ENCODE results near the gene CBLN3. TPM values are rescaled to one million over a fixed set of nuclear protein-coding genes. Genes with fewer than 3 reads are reported as not detected.

The CBLN3 gene
- total RNA-seq, 4 donors from 2014 or later = 0.16 to 0.36 (median 0.24) TPM; not detected in 1

DNA sequence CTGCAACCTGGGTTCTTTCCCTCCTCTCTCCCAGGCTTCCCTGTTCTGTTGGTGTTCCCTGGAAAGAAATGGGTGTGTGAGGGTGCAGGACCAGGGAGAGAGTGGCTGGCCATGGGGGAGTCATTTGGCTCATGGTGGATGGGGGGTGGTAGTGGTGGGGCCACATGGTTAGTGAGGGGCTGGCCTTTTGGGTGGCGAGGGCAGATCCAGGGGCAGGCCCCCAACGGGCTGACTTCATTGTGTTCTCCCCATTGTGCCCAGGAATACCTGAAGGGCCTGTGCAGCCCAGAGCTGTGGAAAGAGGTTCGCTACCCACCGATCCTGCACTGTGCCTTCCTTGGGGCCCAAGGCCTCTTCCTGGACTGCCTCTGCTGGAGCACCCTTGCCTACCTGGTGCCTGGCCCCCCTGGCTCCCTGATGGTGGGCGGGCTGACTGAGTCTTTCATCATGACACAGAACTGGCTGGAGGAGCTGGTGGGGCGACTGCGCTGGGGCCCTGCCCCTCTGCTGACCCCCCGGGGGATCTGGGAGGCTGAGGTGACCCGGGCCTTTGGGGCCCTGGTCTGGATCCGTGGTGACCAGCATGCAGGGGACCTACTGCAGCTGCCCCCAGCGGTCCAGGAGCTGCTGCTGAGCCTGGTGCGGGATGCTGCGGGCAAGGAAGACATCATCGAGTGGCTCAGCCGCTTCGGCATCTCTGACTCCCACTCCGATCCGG, 21.7 kb downstream of the CBLN3 start:
- H3K4me3 ChIP-seq = no peak overlapping the region
- ATAC-seq = no peak

DNA sequence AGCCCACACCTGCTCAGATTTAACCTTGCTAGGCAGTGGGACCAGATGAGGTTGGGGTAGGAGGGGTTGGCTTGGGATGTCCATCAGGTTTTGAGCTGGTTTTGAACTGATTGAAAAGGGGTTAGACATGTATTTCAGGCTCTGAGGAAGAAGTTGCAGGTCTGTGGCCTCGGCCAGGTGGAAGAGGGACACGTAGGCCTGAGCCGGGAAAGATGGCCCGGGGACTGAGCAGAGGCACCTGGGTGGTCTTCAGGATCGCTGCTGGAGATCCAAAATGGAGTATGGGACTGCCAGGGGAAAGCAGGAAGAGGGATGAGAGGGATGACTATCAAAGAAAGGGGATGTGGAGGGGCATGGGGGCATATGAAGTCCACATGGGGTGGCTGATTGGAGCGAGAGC, 23.1 kb downstream of the CBLN3 start:
- no peaks in the 10 kb centered on the region for H3K36me3 ChIP-seq
- in situ Hi-C loops (cut with MboI; ENCODE audit: low sequenced_read_pairs in 4 of 4) (no loop called here), intact Hi-C loops (cut with DNase I; ENCODE audit: low total_unique reads) (no loop called here)
- H3K27ac ChIP-seq = no peak overlapping the region
- no peak for TF ChIP-seq POLR2A (IDR thresholded peaks at IDR 0.05)
- TF ChIP-seq, protein P1, sequence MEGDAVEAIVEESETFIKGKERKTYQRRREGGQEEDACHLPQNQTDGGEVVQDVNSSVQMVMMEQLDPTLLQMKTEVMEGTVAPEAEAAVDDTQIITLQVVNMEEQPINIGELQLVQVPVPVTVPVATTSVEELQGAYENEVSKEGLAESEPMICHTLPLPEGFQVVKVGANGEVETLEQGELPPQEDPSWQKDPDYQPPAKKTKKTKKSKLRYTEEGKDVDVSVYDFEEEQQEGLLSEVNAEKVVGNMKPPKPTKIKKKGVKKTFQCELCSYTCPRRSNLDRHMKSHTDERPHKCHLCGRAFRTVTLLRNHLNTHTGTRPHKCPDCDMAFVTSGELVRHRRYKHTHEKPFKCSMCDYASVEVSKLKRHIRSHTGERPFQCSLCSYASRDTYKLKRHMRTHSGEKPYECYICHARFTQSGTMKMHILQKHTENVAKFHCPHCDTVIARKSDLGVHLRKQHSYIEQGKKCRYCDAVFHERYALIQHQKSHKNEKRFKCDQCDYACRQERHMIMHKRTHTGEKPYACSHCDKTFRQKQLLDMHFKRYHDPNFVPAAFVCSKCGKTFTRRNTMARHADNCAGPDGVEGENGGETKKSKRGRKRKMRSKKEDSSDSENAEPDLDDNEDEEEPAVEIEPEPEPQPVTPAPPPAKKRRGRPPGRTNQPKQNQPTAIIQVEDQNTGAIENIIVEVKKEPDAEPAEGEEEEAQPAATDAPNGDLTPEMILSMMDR (IDR thresholded peaks at IDR 0.05 in 4 of 5, conservative IDR thresholded peaks at IDR 0.05 in 1 of 5) = no peak
- DNase-seq (no peak), ATAC-seq (no peak)
- no peak overlapping the region for H3K4me3 ChIP-seq
- H3K4me1 ChIP-seq = peaks cover 9 to 18% of the 10 kb centered on the region in 2 donors
- H3K27me3 ChIP-seq = no peaks in the 10 kb centered on the region
- H3K9me3 ChIP-seq = no peaks in the 10 kb centered on the region

More for the DNA sequence above, 21.7 kb downstream of the CBLN3 start:
- in situ Hi-C loops (cut with MboI; ENCODE audit: low sequenced_read_pairs in 4 of 4) (no loop called here), intact Hi-C loops (cut with DNase I; ENCODE audit: low total_unique reads) (no loop called here)
- no peaks in the 10 kb centered on the region for H3K36me3 ChIP-seq
- H3K27me3 ChIP-seq = no peaks in the 10 kb centered on the region
- TF ChIP-seq POLR2A (IDR thresholded peaks at IDR 0.05) = no peak
- TF ChIP-seq, protein P1 (IDR thresholded peaks at IDR 0.05 in 4 of 5, conservative IDR thresholded peaks at IDR 0.05 in 1 of 5) = no peak
- no peak for DNase-seq
- H3K27ac ChIP-seq = no peak overlapping the region
- no peaks in the 10 kb centered on the region for H3K9me3 ChIP-seq
- H3K4me1 ChIP-seq = peaks cover 5 to 13% of the 10 kb centered on the region in 2 donors

DNA sequence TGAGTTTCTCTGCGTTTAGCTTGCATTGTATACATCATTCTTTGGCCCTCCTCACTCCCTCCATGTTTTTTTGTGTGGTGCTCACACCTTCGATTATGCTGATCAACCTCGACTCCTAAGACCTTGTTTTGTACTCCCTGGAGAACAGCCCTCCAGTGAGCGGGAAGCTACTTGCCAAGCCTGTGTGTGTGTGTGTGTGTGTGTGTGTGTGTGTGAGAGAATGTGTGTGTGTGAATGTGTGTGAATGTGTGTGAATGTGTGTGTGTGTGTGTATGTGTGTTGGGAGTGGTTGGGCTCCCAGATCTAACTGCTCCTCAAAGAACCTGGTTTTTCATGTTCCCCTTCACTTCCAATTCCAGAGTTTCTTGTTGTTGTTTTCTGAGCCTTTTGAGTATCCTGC, 24.7 kb downstream of the CBLN3 start:
- intact Hi-C loops (cut with DNase I; ENCODE audit: low total_unique reads) = loop anchor here (5.0 kb wide), 1 partner anchor 38 kb away; the partner anchor contains the start of gene NFATC4
- DNase-seq = no peak
- H3K27ac ChIP-seq = no peak overlapping the region

DNA sequence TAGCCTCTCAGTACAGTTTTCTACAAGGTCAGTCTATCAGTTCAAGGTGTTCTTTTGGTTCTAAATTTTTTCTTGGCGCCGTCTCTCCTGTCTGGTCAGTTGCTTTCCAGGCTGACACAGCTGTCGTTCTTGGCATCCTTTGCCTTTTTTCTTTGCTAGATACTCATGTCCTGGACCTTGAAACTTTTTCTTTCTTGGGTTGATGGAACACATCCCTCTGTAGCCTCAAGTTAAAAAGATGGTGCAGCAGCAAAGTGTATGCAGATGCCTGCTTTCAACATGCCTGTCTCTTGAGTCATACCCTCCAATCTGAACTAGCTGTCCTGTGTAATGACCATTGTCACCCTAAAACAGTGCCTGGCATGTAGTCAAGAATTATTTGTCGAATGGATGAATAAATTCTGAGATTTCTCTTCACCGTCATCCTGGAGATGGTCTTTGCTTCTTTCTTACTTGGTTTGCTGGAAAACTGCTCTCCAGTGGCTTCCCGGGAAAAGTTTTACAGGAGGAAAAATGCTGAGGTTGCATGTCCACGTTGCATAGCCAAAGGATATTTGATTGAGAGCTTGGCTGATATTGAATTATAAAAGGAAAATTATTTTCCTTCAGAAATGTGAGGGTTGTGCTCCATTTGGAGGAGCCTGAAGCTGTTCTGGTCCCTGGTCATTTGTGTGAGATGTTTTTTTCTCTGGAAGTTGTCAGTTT, 26.0 kb downstream of the CBLN3 start:
- H3K9me3 ChIP-seq = no peaks in the 10 kb centered on the region
- DNase-seq = no peak
- H3K4me1 ChIP-seq = peaks cover 12 to 27% of the 10 kb centered on the region in 2 donors
- H3K27ac ChIP-seq = peak overlapping the region in 1 of 4 donors; percentile 16
- intact Hi-C loops (cut with DNase I; ENCODE audit: low total_unique reads) (loop anchor here (5.0 kb wide), 1 partner anchor 36 kb away; the partner anchor contains the start of gene NFATC4), in situ Hi-C loops (cut with MboI; ENCODE audit: low sequenced_read_pairs in 4 of 4) (no loop called here)
- ATAC-seq = peak; percentile 36 to 40
- no peaks in the 10 kb centered on the region for H3K36me3 ChIP-seq
- TF ChIP-seq POLR2A (IDR thresholded peaks at IDR 0.05) = no peak
- TF ChIP-seq, protein P1 (IDR thresholded peaks at IDR 0.05 in 4 of 5, conservative IDR thresholded peaks at IDR 0.05 in 1 of 5) = no peak
- H3K4me3 ChIP-seq = no peak overlapping the region
- peaks cover 0 to 10% (median 0%) of the 10 kb centered on the region in 3 donors for H3K27me3 ChIP-seq

More for the DNA sequence above, 24.7 kb downstream of the CBLN3 start:
- in situ Hi-C loops (cut with MboI; ENCODE audit: low sequenced_read_pairs in 4 of 4) = no loop called here
- no peak overlapping the region for H3K4me3 ChIP-seq
- H3K9me3 ChIP-seq = no peaks in the 10 kb centered on the region
- H3K27me3 ChIP-seq = no peaks in the 10 kb centered on the region
- H3K4me1 ChIP-seq = peaks cover 9 to 21% of the 10 kb centered on the region in 2 donors
- ATAC-seq = no peak
- H3K36me3 ChIP-seq = no peaks in the 10 kb centered on the region
- no peak for TF ChIP-seq POLR2A (IDR thresholded peaks at IDR 0.05)
- TF ChIP-seq, protein P1 (IDR thresholded peaks at IDR 0.05 in 4 of 5, conservative IDR thresholded peaks at IDR 0.05 in 1 of 5) = no peak

Measured in gastrocnemius medialis (tissue), 4 donors.